HEK293T (cell line): ENCODE results near the gene C10orf67.

Source experiments
- CTCF ChIA-PET: fragments of 350-600 bp; formaldehyde crosslinking; extraction: SDS; loops from one replicate; lab custom pipeline; 2021; ENCODE audit warnings: antibody characterized with exemption, inconsistent platforms; lab: Yijun Ruan, JAX
- POLR2A ChIA-PET: fragments of 350-600 bp; formaldehyde crosslinking; extraction: SDS; loops from one replicate; lab custom pipeline; 2020; ENCODE audit warnings: antibody characterized with exemption, inconsistent platforms; lab: Yijun Ruan, JAX
- DNase-seq: peaks from one replicate; pipeline ENCODE4 v3.0.0; 2012; ENCODE audit warnings: mixed read lengths; ENCODE audit errors: extremely low spot score
- ARNT ChIP-seq: fragments of 450-650 bp; IDR thresholded peaks from 2 replicates; pipeline ENCODE4 v1.6.1; 2017; ENCODE audit warnings: mild to moderate bottlenecking
- BHLHE40 ChIP-seq: fragments of 450-650 bp; IDR thresholded peaks from 2 replicates; pipeline ENCODE4 v1.6.1; 2016; ENCODE audit warnings: mild to moderate bottlenecking, moderate library complexity, borderline replicate concordance
- CTBP1 ChIP-seq: fragments of 450-650 bp; IDR thresholded peaks from 2 replicates; pipeline ENCODE4 v1.6.1; 2016; ENCODE audit warnings: borderline replicate concordance
- ELF4 ChIP-seq: fragments of 450-650 bp; IDR thresholded peaks from 2 replicates; pipeline ENCODE4 v1.6.1; 2017; ENCODE audit warnings: antibody characterized with exemption
- FOXA1 ChIP-seq: fragments of 450-650 bp; IDR thresholded peaks from 2 replicates; pipeline ENCODE4 v1.6.1; 2016; ENCODE audit warnings: mild to moderate bottlenecking
- FOXK2 ChIP-seq: fragments of 450-650 bp; IDR thresholded peaks from 2 replicates; pipeline ENCODE4 v1.6.1; 2016; ENCODE audit warnings: mild to moderate bottlenecking
- FOXM1 ChIP-seq: fragments of 450-650 bp; IDR thresholded peaks from 2 replicates; pipeline ENCODE4 v1.6.1; 2017; ENCODE audit warnings: mild to moderate bottlenecking, borderline replicate concordance
- HDGF ChIP-seq: fragments of 450-650 bp; IDR thresholded peaks from 2 replicates; pipeline ENCODE4 v1.6.1; 2017; ENCODE audit warnings: antibody characterized with exemption, borderline replicate concordance
- L3MBTL2 ChIP-seq: fragments of 450-650 bp; conservative IDR thresholded peaks from 2 replicates; pipeline ENCODE4 v1.6.1; 2016; ENCODE audit warnings: mild to moderate bottlenecking
- LEF1 ChIP-seq: fragments of 450-650 bp; IDR thresholded peaks from 2 replicates; pipeline ENCODE4 v1.6.1; 2017; ENCODE audit warnings: mild to moderate bottlenecking, borderline replicate concordance
- NFRKB ChIP-seq: fragments of 450-650 bp; IDR thresholded peaks from 2 replicates; pipeline ENCODE4 v1.6.1; 2016; ENCODE audit warnings: mild to moderate bottlenecking, moderate library complexity
- PKNOX1 ChIP-seq: fragments of 450-650 bp; IDR thresholded peaks from 2 replicates; pipeline ENCODE4 v1.6.1; 2016
- SP1 ChIP-seq: fragments of 450-650 bp; IDR thresholded peaks from 2 replicates; pipeline ENCODE4 v1.6.1; 2017
- SUZ12 ChIP-seq: fragments of 450-650 bp; IDR thresholded peaks from 2 replicates; pipeline ENCODE4 v1.6.1; 2016; ENCODE audit warnings: mild to moderate bottlenecking
- TARDBP ChIP-seq: fragments of 450-650 bp; IDR thresholded peaks from 2 replicates; pipeline ENCODE4 v1.6.1; 2016
- ZNF384 ChIP-seq: fragments of 450-650 bp; IDR thresholded peaks from 2 replicates; pipeline ENCODE4 v1.6.1; 2016

Gene C10orf67

GRCh38 chr10:23294638-23295247, 49.9 kb downstream of the C10orf67 start:
- TF ChIP-seq BHLHE40 (no peak), SP1 (no peak), SUZ12 (no peak), ZNF384 (no peak), TARDBP (no peak), LEF1 (no peak), HDGF (no peak), CTBP1 (no peak), L3MBTL2 (no peak), ARNT (no peak)
- no peak for DNase-seq
- ChIA-PET CTCF (interaction anchor here (0.6 to 5.2 kb wide), 7 partner anchors 13 to 546 kb away, joined by 3 to 58 read pairs (median 3); no protein-coding TSS in a partner anchor), POLR2A (no interaction called here)

- ChIA-PET CTCF (interaction anchor here (0.6 to 5.2 kb wide), 7 partner anchors 13 to 547 kb away, joined by 3 to 58 read pairs (median 3); no protein-coding TSS in a partner anchor), POLR2A (no interaction called here)
- DNase-seq, result no peak
- TF ChIP-seq NFRKB (no peak), SUZ12 (no peak), BHLHE40 (no peak), PKNOX1 (no peak), TARDBP (no peak), LEF1 (no peak), FOXA1 (no peak), ARNT (no peak), FOXM1 (no peak), FOXK2 (no peak), CTBP1 (no peak), ELF4 (no peak), SP1 (no peak), HDGF (no peak)
Measured at GRCh38 chr10:23293973-23294590, 50.5 kb downstream of the C10orf67 start.

GRCh38 chr10:23293145-23293724, 51.4 kb downstream of the C10orf67 start:
- CTCF ChIA-PET, result interaction anchor here (0.6 to 5.2 kb wide), 7 partner anchors 10 to 1195 kb away, joined by 3 to 58 read pairs (median 3); no protein-coding TSS in a partner anchor
- POLR2A ChIA-PET, result no interaction called here
- TF ChIP-seq CTBP1 (no peak), FOXM1 (no peak), FOXA1 (no peak), TARDBP (no peak), ZNF384 (no peak), FOXK2 (no peak), LEF1 (no peak), HDGF (no peak), SP1 (no peak), PKNOX1 (no peak), ELF4 (no peak), SUZ12 (no peak), ARNT (no peak), L3MBTL2 (no peak), NFRKB (no peak), BHLHE40 (no peak)
- DNase-seq, result peak; percentile 42

GRCh38 chr10:23291551-23292334, 52.9 kb downstream of the C10orf67 start:
- TF ChIP-seq SUZ12 (no peak), HDGF (no peak), L3MBTL2 (no peak), ARNT (no peak)
- ChIA-PET POLR2A (no interaction called here), CTCF (interaction anchor here (5.2 kb wide), 1 partner anchor 133 kb away, joined by 58 read pairs; no protein-coding TSS in a partner anchor)
- no peak for DNase-seq

- CTCF ChIA-PET, result interaction anchor here (1.0 kb wide), 1 partner anchor 126 kb away, joined by 3 read pairs; no protein-coding TSS in a partner anchor
- POLR2A ChIA-PET, result no interaction called here
- no peak for TF ChIP-seq ELF4
- no peak for TF ChIP-seq NFRKB
- no peak for TF ChIP-seq SUZ12
- no peak for TF ChIP-seq FOXA1
- DNase-seq, result no peak
Measured at GRCh38 chr10:23284674-23285335, 59.8 kb downstream of the C10orf67 start.

GRCh38 chr10:23284155-23284554, 60.4 kb downstream of the C10orf67 start:
- CTCF ChIA-PET, result interaction anchor here (1.0 kb wide), 1 partner anchor 126 kb away, joined by 3 read pairs; no protein-coding TSS in a partner anchor
- POLR2A ChIA-PET, result no interaction called here
- no peak for TF ChIP-seq FOXA1
- TF ChIP-seq LEF1, result no peak
- TF ChIP-seq TARDBP, result no peak
- no peak for TF ChIP-seq SUZ12
- TF ChIP-seq HDGF, result no peak
- no peak for TF ChIP-seq ELF4
- TF ChIP-seq ZNF384, result no peak
- no peak for TF ChIP-seq SP1
- TF ChIP-seq BHLHE40, result no peak
- TF ChIP-seq CTBP1, result no peak
- TF ChIP-seq FOXM1, result no peak
- no peak for TF ChIP-seq FOXK2
- no peak for TF ChIP-seq L3MBTL2
- no peak for DNase-seq
